GM18520 (cell line): ENCODE data around the gene MAN1C1.

Experiments used
- ATAC-seq: cut with Tn5 transposase; IDR thresholded peaks from one replicate; pipeline ENCODE4 v1.9.1; 2021; ENCODE audit not compliant: unreplicated experiment

The MAN1C1 gene

DNA sequence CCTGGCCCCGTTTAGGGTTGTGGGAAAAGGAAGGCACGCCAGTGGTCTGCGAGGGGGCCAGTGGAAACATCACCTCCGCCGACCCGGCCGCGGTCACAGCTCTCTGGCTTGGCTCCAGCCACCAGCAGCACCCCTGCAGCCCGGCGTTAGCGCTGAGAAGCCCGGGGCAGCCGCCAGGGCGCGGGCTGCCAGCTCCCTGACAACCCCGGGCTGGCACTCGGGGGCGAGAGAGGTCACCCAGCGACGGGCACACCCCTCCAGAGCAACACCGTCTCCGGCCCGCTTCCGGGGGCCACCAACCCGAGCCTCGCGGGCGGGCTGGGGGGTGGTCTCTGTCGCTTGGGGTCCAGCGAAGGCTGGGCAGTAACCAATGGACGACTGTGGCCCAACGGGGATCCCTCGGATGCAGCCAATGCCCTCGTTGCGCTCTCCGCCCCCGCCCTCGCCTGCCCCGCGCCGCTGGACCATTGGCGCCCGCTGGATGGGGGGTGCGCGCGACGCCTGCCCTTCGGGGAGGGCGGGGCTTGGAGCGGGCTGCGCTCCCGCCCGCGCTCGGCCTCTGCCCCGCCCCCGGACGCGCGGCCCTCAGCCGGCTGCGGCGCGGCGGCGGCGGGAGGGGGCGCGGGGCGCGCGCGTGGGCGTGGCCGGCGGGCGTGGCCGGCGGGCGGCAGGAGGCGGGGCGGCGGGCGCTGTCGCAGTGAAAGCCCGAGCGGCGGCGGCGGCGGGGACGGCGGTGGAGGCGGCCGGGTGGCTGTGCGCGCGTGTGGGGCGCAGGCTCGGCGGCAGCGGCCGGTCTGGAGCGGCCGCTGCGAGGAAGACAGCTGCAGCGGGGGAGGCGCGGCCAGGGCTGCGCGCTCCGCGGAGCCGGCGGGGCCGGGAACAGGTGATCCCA lies at the start of gene MAN1C1:
MAN1C1 (plus strand) TSS at position 697 of the 892 bp plus-strand sequence. CDS start 1,007 bp downstream, outside the sequence.
- ATAC-seq: peak; percentile 50

DNA sequence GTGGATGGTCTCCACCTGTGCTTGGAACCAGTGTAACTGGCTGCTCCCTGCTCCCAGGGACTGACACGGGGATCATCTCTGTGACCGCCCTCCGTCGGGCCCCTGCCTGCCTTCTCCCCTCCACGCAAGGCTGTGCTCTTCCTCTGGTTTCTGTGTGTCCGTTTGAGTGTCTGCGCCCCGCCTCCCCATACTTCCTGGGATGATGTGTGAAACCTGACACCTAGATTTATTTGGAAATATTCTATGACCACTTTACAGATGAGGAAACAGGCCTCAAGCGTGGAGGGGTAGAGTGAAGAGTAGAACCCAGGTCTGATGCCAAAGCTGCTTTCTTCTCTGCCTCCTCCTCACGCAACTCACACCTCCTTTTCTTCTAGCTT lies 48.9 kb upstream of the MAN1C1 start:
- ATAC-seq: no peak

DNA sequence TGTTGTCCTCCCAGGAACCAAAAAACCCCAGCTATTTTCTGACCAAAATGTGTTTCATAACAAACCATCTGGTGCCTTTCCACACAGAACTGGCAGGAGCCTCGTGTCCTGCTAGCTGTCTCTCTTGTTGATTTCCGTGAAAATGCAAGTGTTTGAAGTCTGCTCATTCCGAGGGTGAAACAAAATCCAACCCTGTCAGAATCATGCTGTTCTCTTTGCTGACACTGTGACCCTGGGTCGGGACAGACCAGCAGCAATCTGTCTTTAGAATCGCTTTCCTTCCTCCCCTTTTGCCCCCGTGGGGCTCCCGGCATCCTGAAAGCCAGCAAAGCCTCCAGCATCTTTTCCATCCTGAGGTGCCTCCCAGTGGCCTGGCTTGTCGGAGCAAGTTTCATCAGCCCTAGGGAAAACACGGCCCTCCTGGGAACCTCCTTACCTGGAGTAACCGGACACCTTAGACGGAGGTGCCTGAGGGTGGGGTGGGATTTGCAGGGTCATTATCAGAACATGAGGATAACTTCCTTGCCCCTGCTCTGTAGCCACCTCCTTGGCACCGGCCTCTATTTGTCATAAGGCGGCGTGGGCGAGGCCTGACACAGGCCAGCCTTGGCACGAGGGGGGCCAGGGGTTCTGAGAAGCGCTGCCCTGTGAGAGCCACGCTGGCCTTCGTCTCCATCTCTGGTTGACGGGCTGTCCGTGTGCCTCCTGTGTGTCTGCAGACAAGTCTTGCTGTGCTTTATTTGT lies 48.3 kb upstream of the MAN1C1 start:
- ATAC-seq: no peak

DNA sequence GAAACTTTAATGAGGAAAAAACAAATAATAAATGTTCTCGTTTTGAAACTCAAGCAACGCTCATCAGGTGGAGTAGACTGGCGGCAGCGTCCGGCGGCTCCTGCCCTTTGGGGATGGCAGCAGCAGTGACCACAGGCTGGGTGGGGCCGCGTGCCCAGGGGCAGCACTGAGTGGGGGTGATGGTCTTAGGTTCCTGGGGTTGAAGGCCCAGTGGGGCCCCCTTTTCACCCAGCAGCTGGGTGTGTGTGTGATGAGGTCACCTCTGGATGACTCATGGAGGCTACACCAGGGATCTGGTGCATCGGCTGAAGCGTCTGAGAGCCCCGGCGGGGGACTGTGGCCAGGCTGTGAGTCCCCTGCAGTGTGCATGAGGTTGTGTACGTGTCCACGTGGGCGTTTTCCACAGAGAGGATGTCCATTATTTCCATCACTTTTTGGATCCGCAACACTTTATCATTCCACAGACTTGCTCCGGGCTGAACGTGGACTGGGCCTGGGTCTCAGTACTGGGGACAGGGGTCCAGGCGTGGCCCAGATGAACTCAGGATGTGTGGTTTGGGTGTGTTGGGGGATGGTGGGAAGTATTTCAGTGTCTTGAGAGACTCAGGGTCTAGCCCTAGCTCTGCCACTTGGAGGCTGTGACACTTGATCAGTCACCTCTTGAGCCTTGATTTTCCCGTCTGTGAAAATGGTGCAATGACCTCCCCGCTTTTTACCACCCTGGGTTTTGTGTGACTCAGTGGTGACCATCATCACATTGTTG lies 47.6 kb upstream of the MAN1C1 start:
- ATAC-seq: no peak

DNA sequence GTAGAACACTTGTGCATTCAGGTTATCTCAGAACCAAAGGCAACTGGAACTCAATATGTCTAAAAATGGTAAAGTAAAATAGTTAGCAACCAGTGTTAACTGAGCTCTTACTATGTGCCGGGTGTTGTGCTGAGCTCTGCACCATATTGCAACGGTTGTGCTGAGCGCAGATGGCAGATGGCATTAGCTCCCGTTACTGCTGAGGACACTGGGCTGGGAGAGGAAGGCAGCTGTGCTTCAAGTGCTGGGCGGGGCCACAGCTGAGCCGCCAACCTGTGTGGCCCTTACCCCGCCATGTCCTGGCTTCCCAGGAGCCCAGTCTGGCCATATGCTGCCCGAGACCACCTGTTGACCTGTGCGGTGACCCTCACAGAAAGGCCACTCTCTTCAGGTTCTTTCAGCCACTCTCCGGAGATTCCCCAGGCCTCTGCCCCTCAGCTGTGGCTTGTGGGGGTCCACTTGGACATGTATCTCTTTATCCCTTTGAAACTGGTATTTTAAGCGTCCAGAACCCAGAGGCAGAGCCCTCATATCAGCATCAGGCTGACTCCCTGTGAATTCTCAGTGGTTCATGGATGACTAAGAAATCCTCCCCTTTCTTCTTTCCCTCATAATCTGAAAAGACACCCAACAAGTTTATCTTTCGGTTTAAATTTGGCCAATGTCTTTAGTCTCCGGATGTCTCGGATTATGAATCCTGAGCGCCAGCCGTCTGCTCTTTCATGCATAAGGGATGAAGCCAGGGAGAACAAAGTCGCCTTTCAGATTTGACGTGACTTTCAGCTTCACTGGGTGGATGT lies 46.8 kb upstream of the MAN1C1 start:
- no peak for ATAC-seq

DNA sequence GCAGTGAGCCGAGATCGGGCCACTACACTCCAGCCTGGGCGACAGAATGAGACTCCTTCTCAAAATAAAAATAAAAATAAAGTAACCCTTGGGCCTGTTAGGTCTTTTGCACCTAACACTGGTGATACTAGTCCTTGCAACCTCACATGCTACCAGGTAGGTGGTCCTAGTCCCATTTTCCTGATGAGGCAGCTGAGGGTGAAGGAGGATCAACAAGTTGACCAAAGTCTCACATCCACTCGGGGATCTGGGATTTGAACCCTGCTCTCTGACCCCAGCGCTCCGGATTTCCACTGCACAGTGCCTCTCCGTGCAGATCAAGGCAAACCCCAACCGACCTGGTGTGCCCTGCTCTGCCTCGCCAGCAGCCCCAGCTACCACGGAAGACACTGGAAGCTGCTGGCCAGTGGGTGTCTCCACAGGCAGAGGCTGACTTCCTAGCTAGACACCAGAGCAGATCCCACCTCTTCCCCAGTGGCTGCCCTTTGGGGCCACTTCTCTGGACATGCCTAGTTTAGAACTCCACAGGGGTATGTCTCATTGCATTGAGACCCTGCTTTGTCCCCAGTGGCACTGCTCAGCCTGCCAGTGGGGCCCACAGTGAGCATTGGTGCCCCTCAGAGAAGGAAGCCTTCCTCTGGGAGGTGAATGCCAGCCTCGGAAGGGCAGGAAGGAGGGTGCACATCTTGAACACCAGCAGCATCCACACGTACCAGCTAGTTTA lies 45.6 kb upstream of the MAN1C1 start:
- no peak for ATAC-seq

DNA sequence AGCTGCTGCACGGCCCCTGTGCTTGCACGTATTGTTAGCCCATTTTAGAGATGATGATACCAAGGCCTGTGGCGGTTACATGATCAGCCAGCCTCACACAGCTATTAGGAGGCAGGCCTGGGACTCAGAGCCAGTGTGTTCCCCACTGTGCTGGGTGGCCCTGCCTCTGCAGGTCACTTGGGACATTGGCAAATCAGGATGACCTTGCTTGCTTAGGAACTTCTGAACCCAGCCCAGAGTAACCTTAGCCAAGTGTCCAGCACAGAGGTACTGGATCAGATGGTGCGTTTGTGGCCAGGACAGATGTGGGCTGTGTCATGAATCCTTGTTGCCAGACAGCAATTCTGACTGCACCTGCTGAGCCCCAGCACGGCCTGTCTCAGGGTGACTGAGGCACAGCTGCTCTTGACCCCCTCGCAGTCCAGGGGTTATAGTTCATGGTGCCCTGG lies 45.0 kb upstream of the MAN1C1 start:
- no peak for ATAC-seq

DNA sequence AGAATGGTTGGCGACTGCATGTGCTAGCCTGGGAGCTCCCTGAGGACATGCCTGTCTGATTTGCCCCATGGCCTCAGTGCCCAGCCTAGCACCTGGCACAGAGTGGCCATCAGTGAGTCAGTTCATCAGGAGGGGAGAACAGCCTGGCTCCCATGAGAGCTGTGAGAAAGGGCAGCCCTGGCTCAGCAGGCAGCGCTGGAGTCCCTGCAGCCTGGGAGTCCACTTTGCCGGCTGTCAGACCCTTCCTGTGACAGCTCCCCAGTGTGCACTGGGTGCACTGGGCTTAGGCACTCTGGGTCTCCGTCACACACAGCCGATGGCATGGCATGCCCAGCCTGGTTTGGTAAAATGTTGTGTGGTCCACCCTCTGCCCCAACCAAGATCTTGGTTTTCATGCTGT lies 44.5 kb upstream of the MAN1C1 start:
- ATAC-seq: no peak

DNA sequence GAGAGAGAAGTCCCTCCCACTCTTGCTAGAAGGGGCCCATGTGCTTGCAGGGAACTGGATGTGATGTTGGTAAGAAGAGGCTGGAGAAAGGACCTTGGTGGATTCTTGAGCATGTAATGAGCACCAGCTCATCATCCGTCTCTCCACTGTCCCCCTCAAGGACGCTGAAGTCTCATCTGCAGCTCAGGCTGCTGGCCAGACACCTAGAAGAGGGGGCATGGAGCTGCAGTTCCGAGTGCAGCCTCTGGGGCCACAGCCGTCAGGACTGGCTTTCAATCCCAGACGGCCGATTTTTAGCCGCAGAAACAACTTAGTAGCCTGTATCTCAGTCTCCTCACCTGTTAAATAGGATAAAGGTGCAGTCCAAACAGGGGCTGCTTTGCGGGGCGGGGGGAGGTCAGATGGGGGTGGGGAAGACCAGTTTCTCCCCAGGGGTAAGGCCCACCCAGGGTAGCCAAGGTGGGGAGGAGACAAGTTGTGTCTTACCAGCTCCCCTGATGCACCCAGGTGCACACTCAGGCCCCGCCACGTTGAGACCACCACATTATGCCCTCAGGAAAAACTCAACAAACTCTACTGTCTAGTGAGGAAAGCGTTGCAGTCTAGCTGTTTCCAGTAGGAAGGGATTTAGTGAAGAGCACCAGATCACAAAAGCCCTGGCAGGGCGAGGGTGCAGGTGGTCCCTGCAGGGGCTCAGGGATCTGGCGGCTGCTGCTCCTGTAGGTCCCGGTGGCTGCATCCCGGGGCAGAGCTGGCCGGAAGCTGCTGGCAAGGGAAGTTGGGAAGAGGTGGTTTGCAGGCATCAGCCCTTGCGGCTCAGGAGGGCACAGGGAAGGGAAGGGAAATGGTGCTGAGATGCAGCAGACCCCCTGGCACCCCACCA lies 43.6 kb upstream of the MAN1C1 start:
- ATAC-seq: no peak

DNA sequence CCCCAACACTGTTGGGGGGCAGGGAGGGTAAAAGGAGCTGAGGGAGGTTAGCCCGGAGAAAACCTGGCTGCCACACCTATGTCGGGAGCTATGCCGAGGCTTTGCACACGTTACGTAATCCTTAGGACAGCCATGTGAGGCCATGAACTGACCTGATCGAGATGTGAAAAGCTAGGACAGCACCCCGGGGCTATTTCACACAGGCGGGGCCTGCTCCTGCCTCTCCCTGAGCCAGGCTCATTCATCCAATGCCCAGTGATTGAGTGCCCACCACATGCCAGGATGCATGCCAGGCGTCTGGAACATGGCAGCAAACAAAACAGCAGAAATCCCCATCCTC lies 43.0 kb upstream of the MAN1C1 start:
- no peak for ATAC-seq

DNA sequence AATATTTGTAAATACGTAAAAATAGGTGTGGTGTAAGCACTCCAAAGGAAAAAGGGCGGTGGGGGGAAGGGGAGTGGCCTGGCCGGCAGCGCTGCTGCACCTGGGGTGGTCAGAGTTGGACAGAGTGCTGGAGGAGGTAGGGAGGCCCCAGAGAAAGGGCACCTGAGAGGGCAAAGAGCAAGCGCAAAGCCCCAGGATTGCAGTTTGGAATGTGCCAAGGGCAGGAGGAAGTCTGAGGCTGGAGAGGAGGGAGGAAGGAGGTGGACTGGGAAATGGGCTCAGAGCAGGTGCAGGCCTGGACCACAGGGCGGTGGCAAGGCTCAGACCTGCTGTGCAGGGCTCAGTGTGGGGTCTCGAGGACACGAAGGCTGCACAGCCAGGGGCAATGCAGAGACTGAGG lies 42.6 kb upstream of the MAN1C1 start:
- no peak for ATAC-seq

DNA sequence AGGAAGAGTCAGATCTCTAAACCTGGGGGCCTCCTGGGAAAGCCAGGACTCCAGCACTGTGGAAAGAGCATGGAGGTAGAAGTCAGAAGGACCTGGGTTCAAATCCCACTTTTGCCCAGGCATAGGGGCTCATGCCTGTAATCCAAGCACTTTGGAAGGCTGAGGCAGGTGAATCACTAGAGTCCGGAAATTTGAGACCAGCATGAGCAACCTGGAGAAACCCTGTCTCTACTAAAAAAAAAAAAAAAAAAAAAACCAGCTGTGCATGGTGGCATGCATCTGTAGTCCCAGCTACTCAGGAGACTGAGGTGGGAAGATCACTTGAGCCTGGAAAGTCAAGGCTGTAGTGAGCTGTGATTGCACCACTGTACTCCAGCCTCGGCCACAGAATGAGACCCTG lies 41.4 kb upstream of the MAN1C1 start:
- ATAC-seq: no peak

DNA sequence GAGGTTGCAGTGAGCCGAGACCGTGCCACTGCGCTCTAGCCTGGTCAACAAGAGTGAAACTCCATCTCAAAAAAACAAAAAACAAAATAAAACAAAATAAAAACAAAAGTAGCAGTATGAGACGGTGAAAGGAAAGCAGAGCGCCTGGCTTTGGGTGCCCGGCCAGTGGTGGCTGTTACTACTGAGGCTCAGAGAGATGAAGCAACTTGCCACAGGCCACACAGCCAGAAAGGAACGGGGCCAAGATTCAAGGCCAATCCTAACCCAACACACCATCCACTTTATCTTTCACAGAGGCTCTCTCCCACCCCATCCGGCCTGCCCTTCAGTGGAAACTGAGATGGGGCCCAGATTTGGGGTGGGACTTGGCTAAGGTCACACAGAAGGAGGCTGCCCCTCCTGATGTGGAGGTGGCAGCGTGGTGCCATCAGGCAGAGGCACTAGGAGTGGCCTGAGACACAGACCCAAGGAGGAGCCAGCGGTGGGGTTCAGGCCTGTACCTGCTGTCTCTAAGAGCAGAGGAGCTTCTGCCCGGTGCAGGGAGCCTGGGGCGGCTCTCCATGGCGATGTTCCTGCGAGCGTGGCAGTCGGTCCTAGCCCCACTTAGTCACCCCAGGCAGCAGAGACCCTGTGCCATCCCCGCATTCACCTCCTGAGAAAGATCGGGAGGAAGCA lies 40.0 kb upstream of the MAN1C1 start:
- ATAC-seq: no peak

DNA sequence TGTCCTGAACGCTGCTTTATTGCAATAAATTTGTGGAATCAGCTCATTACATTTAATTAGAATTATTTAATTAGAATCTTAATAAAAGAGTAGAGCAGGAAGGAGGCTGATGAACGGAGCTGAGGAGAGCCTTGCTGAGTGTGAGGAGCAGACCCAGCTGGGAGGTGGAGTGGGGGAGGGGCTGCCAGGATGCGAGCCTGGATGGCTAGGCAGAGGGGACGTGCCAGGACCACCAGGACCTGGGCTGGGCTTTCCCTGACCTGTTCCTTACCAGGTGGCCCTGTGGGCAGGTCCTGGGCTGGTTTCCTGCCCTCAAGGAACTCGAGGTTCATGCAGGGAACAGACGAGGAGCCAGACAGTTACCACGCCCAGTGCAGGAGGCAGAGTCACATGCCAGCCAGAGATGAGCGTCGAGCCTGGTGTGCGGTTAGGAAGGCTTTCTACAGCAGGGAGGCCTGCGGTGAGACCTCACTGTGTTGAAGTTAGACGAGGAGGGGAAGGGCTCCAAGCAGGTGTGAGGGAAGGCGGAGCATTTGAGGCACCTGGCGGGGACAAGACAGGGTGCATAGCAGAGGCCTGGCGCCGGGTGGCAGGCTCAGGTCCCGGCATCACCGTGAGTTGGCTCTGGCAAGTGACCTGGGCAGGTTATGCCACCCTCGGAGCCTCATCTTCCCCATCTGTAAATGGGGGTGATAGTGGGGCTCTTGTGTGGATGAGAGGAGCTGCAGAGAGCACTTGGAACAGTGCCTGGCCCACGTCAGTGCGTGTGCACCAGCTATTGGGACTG lies 39.3 kb upstream of the MAN1C1 start:
- no peak for ATAC-seq

DNA sequence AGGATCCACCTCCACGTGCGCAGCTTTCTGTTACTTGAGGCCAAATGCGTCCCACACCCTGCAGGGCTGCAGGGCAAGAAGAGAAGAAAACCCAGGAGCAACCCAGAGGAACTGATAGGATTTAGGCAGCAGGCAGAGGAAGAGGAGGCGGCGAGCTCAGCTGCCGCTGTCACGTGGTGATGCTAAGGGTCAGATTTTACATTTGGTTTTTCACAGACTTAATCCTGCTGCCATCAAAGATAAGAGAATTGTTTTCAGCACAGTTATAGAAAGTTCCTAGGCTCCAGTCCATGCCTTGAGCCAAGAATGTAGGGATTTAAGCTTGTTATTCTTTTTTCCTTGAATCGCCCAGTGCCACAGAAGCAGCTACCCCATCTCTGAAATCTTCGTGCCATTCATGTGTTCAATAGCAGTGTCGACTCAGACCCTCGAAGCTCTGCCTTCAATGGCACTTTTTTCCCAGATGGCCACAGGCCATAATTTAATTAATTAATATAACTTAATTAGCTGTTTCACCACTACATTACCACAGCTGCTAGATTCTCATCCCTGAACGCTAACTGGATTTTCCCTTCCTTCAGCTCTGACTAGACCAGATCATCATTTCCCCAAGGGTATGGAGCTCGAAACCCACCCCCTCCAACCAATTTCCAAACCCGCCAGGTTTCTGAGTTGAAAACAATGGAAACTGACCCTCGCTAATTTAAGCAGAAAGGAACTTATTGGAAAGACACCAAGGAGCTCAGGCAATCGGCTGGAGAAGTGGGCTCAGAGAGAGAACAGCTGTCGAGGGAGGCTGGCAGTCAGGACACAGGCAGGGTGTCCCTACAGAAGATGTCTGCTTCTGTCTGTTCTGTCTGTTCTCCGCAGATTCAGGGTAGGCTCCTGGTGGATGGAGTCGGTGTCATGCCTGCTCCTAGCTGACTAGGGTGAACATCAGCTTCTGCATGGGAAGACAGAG lies 37.0 kb upstream of the MAN1C1 start:
- no peak for ATAC-seq

DNA sequence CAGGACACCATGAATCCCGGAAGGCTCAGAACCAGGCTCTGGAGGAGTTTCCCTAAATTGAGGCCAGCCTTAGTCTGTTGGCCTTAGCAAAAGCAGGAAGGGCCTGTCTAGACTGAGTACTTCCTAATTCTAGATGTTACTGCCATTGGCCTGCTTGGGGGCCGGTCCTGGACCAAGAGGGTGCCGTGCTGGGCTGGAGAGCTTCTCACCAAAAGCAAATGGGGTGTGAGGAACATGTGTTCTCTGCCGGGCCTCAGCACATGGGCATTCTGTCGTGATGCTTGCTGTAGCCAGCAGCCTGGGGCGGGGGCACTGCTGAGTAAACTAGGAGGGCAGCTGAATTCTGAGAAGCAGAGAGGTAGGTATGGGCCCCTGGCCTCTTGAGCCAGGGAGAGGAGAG lies 35.7 kb upstream of the MAN1C1 start:
- ATAC-seq: no peak

DNA sequence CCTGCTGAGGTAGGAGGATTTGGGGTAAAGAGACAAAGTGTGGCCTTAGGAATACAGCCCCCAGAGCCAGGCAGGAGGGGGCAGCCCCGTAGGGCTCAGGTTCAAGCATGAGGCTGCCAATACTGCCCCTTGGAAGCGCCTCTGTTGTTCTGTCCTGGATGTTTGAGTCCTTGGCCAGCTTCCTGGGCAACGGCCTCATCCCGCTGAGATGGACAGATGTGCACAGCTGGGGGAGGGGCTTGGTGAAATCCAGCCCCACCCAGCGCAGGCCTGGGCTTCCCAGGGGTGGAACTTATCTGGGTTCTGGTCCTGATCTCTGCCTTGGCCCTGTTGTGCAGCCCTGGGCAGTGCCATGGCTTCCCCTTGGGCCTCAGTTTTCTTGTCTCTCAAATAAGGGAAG lies 34.8 kb upstream of the MAN1C1 start:
- no peak for ATAC-seq
